ENCODE measurements around the gene PRR18.

DNA sequence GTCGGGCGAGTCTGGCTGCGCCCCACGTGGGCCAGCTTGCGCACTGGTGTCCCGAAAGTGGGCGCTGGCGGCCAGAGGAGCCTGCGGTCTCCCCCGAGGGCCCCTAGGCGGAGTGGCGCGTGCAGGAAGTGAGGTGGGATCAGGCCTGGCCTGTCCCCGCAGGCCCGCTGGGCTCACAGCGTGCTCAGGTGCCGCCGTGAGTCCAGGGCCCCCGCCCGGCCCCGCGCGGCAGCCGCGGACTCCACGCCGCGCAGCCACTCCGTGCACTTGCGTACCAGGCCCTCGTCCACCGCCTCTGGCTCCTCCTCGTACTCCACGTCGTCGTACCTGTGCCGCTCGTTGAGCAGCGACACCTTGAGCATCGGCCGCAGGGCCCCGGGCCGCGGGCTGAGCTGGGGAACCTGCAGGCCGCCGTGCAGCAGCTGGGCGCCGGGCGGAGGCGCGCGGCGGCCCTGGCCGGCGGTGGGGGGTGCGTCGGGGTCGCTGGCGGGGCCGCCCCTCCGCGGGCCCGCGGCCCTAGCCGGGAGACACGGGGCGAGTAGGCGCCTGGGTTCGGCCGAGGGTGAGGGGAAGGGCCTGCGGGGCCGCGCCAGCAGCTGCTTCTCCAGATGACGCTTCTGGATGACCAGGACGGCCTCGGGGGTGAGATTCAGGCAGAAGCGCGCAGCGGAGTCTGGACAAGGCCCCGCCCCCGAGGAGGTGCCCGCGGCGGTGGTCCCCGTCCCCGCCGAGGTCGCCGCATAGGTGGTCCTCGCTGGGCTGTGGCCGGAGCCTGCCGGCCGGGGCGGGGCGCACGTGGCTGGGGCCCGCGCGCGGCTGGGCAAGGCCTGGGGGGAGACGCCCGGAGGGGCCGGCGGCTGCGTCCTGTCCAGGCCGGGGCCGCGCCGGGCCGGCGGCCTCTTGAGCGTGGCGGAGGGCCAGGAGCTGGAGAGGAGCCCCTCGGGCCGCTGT, 835 bp downstream of the PRR18 start:
- TF ChIP-seq, protein P1, sequence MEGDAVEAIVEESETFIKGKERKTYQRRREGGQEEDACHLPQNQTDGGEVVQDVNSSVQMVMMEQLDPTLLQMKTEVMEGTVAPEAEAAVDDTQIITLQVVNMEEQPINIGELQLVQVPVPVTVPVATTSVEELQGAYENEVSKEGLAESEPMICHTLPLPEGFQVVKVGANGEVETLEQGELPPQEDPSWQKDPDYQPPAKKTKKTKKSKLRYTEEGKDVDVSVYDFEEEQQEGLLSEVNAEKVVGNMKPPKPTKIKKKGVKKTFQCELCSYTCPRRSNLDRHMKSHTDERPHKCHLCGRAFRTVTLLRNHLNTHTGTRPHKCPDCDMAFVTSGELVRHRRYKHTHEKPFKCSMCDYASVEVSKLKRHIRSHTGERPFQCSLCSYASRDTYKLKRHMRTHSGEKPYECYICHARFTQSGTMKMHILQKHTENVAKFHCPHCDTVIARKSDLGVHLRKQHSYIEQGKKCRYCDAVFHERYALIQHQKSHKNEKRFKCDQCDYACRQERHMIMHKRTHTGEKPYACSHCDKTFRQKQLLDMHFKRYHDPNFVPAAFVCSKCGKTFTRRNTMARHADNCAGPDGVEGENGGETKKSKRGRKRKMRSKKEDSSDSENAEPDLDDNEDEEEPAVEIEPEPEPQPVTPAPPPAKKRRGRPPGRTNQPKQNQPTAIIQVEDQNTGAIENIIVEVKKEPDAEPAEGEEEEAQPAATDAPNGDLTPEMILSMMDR (IDR thresholded peaks at IDR 0.05; ENCODE audit: insufficient read depth, low read depth, low read length): no peak
- TF ChIP-seq EZH2 (IDR thresholded peaks at IDR 0.05; ENCODE audit: insufficient read depth, low read length): peak; percentile 91

Data from astrocyte (in vitro differentiated cells and primary cell).